ENCODE data around the gene NXPE1. TPM values are rescaled to one million over a fixed set of nuclear protein-coding genes. Genes with fewer than 3 reads are reported as not detected.

The NXPE1 gene
- polyA plus RNA-seq, 1 donor (not counting 4 experiments of a cell fraction or from before 2014, with no cell fraction given) = not detected

DNA sequence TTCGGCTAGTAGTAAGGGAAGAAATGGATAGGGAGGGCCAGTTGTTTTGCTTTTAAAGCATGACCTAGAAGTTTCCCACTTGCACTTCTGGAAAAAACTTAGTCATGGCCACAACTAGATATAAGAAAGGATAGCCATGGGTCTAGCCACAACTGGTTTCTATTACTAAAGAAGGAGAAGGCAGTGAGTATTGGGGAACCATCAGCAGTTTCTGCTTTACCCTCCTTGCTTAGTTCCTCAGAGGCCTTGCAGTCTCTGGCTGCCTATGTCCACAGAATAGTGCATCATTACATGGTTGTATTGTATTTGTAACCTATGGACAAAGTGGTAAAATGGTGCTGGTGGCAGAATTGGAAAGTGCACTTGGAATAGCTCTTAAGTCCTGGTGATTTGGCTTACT is 35.6 kb downstream of the NXPE1 start:
- DNase-seq (ENCODE audit: low read depth, low spot score) (no peak), FAIRE-seq (no peak)
- Histone ChIP-seq H4K20me1 (ENCODE audit: control insufficient read depth, extremely low read depth, insufficient read depth, low read length) (no peaks in the 10 kb centered on the region), H3K4me3 (ENCODE audit: control insufficient read depth in 2 of 3, extremely low read depth in 1 of 3, insufficient read depth in 2 of 3, low read depth in 1 of 3, low read length in 3 of 3) (no peak overlapping the region), H3K36me3 (ENCODE audit: control insufficient read depth in 2 of 2, extremely low read depth in 1 of 2, insufficient read depth in 2 of 2, low read length in 2 of 2) (no peaks in the 10 kb centered on the region), H3K9me3 (ENCODE audit: control insufficient read depth, low read depth, low read length) (no peaks in the 10 kb centered on the region), H3K9ac (ENCODE audit: control insufficient read depth, extremely low read depth, insufficient read depth, low read length) (no peak overlapping the region), H3K4me1 (ENCODE audit: control insufficient read depth, extremely low read depth, insufficient read depth, low read length) (no peaks in the 10 kb centered on the region), H3K9me1 (ENCODE audit: control insufficient read depth, extremely low read depth, insufficient read depth, low read length) (no peaks in the 10 kb centered on the region), H3K27me3 (ENCODE audit: control insufficient read depth, extremely low read depth, insufficient read depth, low read length) (no peaks in the 10 kb centered on the region), H3K4me2 (ENCODE audit: control insufficient read depth, extremely low read depth, insufficient read depth, low read depth, low read length) (no peak overlapping the region), H3K79me2 (ENCODE audit: control insufficient read depth, insufficient read depth, low read length) (no peaks in the 10 kb centered on the region), H3K27ac (ENCODE audit: control insufficient read depth, insufficient read depth, low read length) (no peak overlapping the region), H2AFZ (ENCODE audit: control insufficient read depth, low read length) (no peak overlapping the region)
- TF ChIP-seq EZH2 (IDR thresholded peaks at IDR 0.05; ENCODE audit: low read length) = no peak
- TF ChIP-seq, protein P1, sequence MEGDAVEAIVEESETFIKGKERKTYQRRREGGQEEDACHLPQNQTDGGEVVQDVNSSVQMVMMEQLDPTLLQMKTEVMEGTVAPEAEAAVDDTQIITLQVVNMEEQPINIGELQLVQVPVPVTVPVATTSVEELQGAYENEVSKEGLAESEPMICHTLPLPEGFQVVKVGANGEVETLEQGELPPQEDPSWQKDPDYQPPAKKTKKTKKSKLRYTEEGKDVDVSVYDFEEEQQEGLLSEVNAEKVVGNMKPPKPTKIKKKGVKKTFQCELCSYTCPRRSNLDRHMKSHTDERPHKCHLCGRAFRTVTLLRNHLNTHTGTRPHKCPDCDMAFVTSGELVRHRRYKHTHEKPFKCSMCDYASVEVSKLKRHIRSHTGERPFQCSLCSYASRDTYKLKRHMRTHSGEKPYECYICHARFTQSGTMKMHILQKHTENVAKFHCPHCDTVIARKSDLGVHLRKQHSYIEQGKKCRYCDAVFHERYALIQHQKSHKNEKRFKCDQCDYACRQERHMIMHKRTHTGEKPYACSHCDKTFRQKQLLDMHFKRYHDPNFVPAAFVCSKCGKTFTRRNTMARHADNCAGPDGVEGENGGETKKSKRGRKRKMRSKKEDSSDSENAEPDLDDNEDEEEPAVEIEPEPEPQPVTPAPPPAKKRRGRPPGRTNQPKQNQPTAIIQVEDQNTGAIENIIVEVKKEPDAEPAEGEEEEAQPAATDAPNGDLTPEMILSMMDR (optimal IDR thresholded peaks at IDR 0.05 in 1 of 3, IDR thresholded peaks at IDR 0.05 in 1 of 3, conservative IDR thresholded peaks at IDR 0.05 in 1 of 3; ENCODE audit: extremely low read depth in 1 of 3, insufficient read depth in 2 of 3, low read length in 3 of 3) = no peak
- dilution Hi-C loops (cut with MboI; ENCODE audit: extremely low pct_ligation_motif_present, low sequenced_read_pairs) = no loop called here

DNA sequence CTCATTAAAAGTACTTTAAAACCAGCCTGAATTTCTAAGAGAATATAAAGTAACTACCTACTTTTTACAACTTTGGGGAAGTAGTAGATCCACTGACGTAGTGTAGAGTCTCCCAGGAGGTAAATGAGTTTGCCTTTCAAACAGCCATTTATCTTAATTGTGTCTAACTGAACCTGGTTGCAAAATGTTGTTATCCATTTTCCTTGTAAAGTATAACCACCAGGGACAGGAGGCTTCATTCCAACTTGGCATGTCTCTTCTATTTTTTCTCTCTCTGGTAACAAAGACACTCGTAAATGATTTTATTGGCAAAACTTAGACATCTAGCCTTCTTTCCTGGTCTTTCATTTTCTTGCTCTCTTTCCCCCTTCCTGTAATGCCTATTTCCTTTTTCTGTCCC is 36.9 kb downstream of the NXPE1 start:
- Histone ChIP-seq H2AFZ (ENCODE audit: control insufficient read depth, low read length) (no peak overlapping the region), H4K20me1 (ENCODE audit: control insufficient read depth, extremely low read depth, insufficient read depth, low read length) (no peaks in the 10 kb centered on the region), H3K79me2 (ENCODE audit: control insufficient read depth, insufficient read depth, low read length) (no peaks in the 10 kb centered on the region), H3K9me3 (ENCODE audit: control insufficient read depth, low read depth, low read length) (no peaks in the 10 kb centered on the region), H3K4me3 (ENCODE audit: control insufficient read depth in 2 of 3, extremely low read depth in 1 of 3, insufficient read depth in 2 of 3, low read depth in 1 of 3, low read length in 3 of 3) (no peak overlapping the region), H3K36me3 (ENCODE audit: control insufficient read depth in 2 of 2, extremely low read depth in 1 of 2, insufficient read depth in 2 of 2, low read length in 2 of 2) (no peaks in the 10 kb centered on the region), H3K4me1 (ENCODE audit: control insufficient read depth, extremely low read depth, insufficient read depth, low read length) (no peaks in the 10 kb centered on the region), H3K9ac (ENCODE audit: control insufficient read depth, extremely low read depth, insufficient read depth, low read length) (no peak overlapping the region), H3K27me3 (ENCODE audit: control insufficient read depth, extremely low read depth, insufficient read depth, low read length) (no peaks in the 10 kb centered on the region), H3K9me1 (ENCODE audit: control insufficient read depth, extremely low read depth, insufficient read depth, low read length) (no peaks in the 10 kb centered on the region), H3K27ac (ENCODE audit: control insufficient read depth, insufficient read depth, low read length) (no peak overlapping the region), H3K4me2 (ENCODE audit: control insufficient read depth, extremely low read depth, insufficient read depth, low read depth, low read length) (no peak overlapping the region)
- TF ChIP-seq, protein P1 (optimal IDR thresholded peaks at IDR 0.05 in 1 of 3, IDR thresholded peaks at IDR 0.05 in 1 of 3, conservative IDR thresholded peaks at IDR 0.05 in 1 of 3; ENCODE audit: extremely low read depth in 1 of 3, insufficient read depth in 2 of 3, low read length in 3 of 3) = no peak
- TF ChIP-seq EZH2 (IDR thresholded peaks at IDR 0.05; ENCODE audit: low read length) = no peak
- FAIRE-seq (no peak), DNase-seq (ENCODE audit: low read depth, low spot score) (no peak)
- dilution Hi-C loops (cut with MboI; ENCODE audit: extremely low pct_ligation_motif_present, low sequenced_read_pairs) = no loop called here

Data from keratinocyte (primary cell).